ENCODE data around the gene CPSF4.

GRCh38 chr7:99504281-99504602, 65.5 kb downstream of the CPSF4 start:
- TF ChIP-seq CTCF (IDR thresholded peaks at IDR 0.05; ENCODE audit: low read depth, low read length) (no peak), POLR2A (IDR thresholded peaks at IDR 0.05; ENCODE audit: extremely low read depth, insufficient read length) (peak; percentile 31), MYC (IDR thresholded peaks at IDR 0.05; ENCODE audit: low read depth, low read length) (no peak)
- TF ChIP-seq, protein P1, sequence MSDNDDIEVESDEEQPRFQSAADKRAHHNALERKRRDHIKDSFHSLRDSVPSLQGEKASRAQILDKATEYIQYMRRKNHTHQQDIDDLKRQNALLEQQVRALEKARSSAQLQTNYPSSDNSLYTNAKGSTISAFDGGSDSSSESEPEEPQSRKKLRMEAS (IDR thresholded peaks at IDR 0.05; ENCODE audit: low read depth, low read length), result no peak
